H1 (cell line): ENCODE results near the gene SASH3. TPM values are rescaled to one million over a fixed set of nuclear protein-coding genes. Genes with fewer than 3 reads are reported as not detected.

Source experiments
- RXRA ChIP-seq: IDR thresholded peaks from 2 replicates; pipeline ENCODE4 v1.6.1; 2011; ENCODE audit warnings: low read depth, mild to moderate bottlenecking, low read length, moderate library complexity; ENCODE audit not compliant: insufficient read depth
- polyA plus RNA-seq, 7 experiments: library from polyadenylated mRNA; depleted of rRNA in 3 of 7; stranded (reverse) in 5 of 7; unstranded in 2 of 7; fragments of >200 nt in 5 of 7; fragments of 200-250 nt in 2 of 7; gene quantifications; 1 replicate in 5 of 7; 2 replicates in 1 of 7; 4 replicates in 1 of 7; pipeline versions ENCODE4 v1.2.1 to v1.2.3, GENCODE V29; 2011 to 2013; ENCODE audit warnings: missing spikeins in 2 of 7, mixed read lengths in 2 of 7
- total RNA-seq: library from RNA; stranded (reverse); fragmentation: NEBNext Ultra II Directional; extraction: Animal tissue kit (Norgen Biotek cat#: 25700); gene quantifications from 2 replicates; pipeline ENCODE4 v1.2.1, GENCODE V29; 2021

The SASH3 gene
- total and polyA plus RNA-seq, 2 of the 8 experiments (the other 6 are each of a cell fraction or from before 2014, with no cell fraction given), result not detected

- TF ChIP-seq RXRA, result no peak
Observed at GRCh38 chrX:129782706-129783105, 3.0 kb downstream of the SASH3 start (continued).
